Upper lobe of left lung (tissue), 6 donors: ENCODE results near the gene CHST1. TPM values are rescaled to one million over a fixed set of nuclear protein-coding genes. Genes with fewer than 3 reads are reported as not detected.

Experiments used
- ATAC-seq, 2 donors: fragments of 200-7000 bp; cut with Tn5 transposase; one replicate each; pipeline ENCODE4 v1.9.1; 2022; ENCODE audit warnings: mild to moderate bottlenecking in 2 of 2, moderate library complexity in 2 of 2; ENCODE audit not compliant: low FRiP score in 2 of 2
- DNase-seq, 2 donors: peaks; one replicate each; pipeline ENCODE4 v3.0.0-alpha.2; 2019 to 2020
- H3K27ac ChIP-seq, 4 donors: fragments of 200-600 bp; sonication (generic); one replicate each; pipeline ENCODE4 v1.5.1; 2016 to 2019
- H3K27me3 ChIP-seq, 4 donors: fragments of 200-600 bp; sonication (generic); one replicate each; pipeline ENCODE4 v1.5.1; 2017 to 2019
- H3K36me3 ChIP-seq, 4 donors: fragments of 200-600 bp; sonication (generic); one replicate each; pipeline ENCODE4 v1.5.1; 2016 to 2019
- H3K4me1 ChIP-seq, 4 donors: fragments of 200-600 bp; sonication (generic); one replicate each; pipeline ENCODE4 v1.5.1; 2018 to 2019
- H3K4me3 ChIP-seq, 4 donors: fragments of 200-600 bp; sonication (generic); one replicate each; pipeline ENCODE4 v1.5.1; 2017 to 2019; ENCODE audit warnings: mild to moderate bottlenecking in 2 of 4, moderate library complexity in 1 of 4
- H3K9me3 ChIP-seq, 4 donors: fragments of 200-600 bp; sonication (generic); one replicate each; pipeline ENCODE4 v1.5.1; 2018 to 2019
- CTCF ChIP-seq, 6 experiments: fragments of 450-650 bp in 4 of 6; fragments of 200-600 bp in 2 of 6; sonication (generic) in 2 of 6; IDR thresholded peaks; one replicate each; pipeline ENCODE4 v1.5.1; 2016 to 2019; ENCODE audit warnings: antibody characterized with exemption in 6 of 6
- EP300 ChIP-seq, 4 donors: sonication (generic); formaldehyde crosslinking; IDR thresholded peaks; one replicate each; pipeline ENCODE4 v1.5.1; 2017; ENCODE audit warnings: antibody characterized with exemption in 4 of 4, control low read depth in 2 of 4
- POLR2A ChIP-seq, 4 donors: fragments of 450-650 bp; IDR thresholded peaks; one replicate each; pipeline ENCODE4 v1.5.1; 2016 to 2017; ENCODE audit warnings: antibody characterized with exemption in 4 of 4, mild to moderate bottlenecking in 2 of 4
- POLR2AphosphoS5 ChIP-seq, 2 donors: sonication (generic); formaldehyde crosslinking; IDR thresholded peaks; one replicate each; pipeline ENCODE4 v1.5.1; 2017; ENCODE audit warnings: antibody characterized with exemption in 2 of 2
- WGBS, 2 donors: methylation state at CpG; one replicate each; pipeline ENCODE4 v1.1.5; 2017 to 2018; 5-methylcytosine and 5-hydroxymethylcytosine counted together
- total RNA-seq, 6 donors: library from RNA; depleted of rRNA in 4 of 6; stranded (reverse); fragments of >200 nt in 4 of 6; gene quantifications; one replicate each; pipeline versions ENCODE4 v1.1.0 to v1.2.1, GENCODE V29; 2016 to 2021
- donor health status: DM: no; HTN: no; CAD: no; lungs with moderate emphysema.
- donor health status: DM: no; HTN: yes; CAD: no; lungs with severe emphysema.

The CHST1 gene
- total RNA-seq, 6 donors from 2014 or later: 1.6 to 7.4 (median 2.6) TPM

DNA sequence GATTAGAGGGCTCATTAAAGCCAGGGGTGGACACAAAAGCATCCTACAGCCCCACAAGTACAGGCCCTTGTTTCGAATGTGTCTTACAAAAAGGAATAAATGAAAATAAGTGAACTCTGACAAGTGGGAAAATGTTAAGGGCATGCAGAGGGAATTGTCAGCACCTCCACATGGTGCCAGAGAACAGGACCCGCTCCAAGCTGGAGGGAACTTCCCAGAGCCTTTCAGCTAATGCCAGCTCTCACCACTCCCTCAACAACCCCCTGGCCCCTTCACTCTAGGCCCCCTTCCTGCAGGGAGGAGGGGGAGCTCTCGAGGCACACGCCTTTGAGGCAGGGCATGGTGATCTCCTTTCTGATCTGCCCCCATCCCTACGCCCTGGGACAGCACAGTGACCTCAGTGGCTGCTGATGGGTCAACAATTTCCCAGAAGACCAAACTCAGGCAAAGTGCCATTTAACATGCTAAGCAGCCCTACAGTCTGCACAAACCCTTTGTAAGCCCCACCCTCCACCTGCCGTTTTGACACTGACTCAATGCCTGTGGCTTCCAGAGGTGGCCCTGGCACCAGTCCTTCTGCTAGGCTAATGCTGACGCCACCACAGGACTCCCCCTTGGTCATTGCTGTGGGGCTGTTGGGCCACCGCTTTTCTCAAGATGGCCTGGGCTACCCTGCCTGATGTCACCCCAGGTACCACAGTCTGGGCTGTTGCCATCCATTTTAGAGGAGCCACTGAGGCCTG lies 12.5 kb upstream of the CHST1 start:
- ATAC-seq (no peak), DNase-seq (no peak)
- no peak overlapping the region for H3K4me3 ChIP-seq
- H3K9me3 ChIP-seq: no peaks in the 10 kb centered on the region
- H3K36me3 ChIP-seq: no peaks in the 10 kb centered on the region
- H3K27ac ChIP-seq: no peak overlapping the region
- 72 to 86% methylated on average over 7 to 8 of the region's 8 CpGs for WGBS, 2 donors
- TF ChIP-seq POLR2AphosphoS5 (IDR thresholded peaks at IDR 0.05) (no peak), CTCF (IDR thresholded peaks at IDR 0.05) (no peak), EP300 (IDR thresholded peaks at IDR 0.05) (no peak), POLR2A (IDR thresholded peaks at IDR 0.05) (no peak)
- no peaks in the 10 kb centered on the region for H3K4me1 ChIP-seq
- H3K27me3 ChIP-seq: no peaks in the 10 kb centered on the region

GRCh38 chr11:45676522-45677095 lies 11.2 kb upstream of the CHST1 start:
- TF ChIP-seq CTCF (IDR thresholded peaks at IDR 0.05) (no peak), POLR2A (IDR thresholded peaks at IDR 0.05) (no peak), POLR2AphosphoS5 (IDR thresholded peaks at IDR 0.05) (no peak), EP300 (IDR thresholded peaks at IDR 0.05) (no peak)

GRCh38 chr11:45675646-45676045 lies 10.2 kb upstream of the CHST1 start:
- Histone ChIP-seq H3K4me1 (no peaks in the 10 kb centered on the region), H3K36me3 (no peaks in the 10 kb centered on the region), H3K27me3 (no peaks in the 10 kb centered on the region), H3K9me3 (no peaks in the 10 kb centered on the region), H3K4me3 (no peak overlapping the region), H3K27ac (no peak overlapping the region)
- 88 to 93% methylated on average over 4 of the region's 4 CpGs for WGBS, 2 donors
- no peak for TF ChIP-seq EP300 (IDR thresholded peaks at IDR 0.05)
- no peak for TF ChIP-seq CTCF (IDR thresholded peaks at IDR 0.05)
- TF ChIP-seq POLR2AphosphoS5 (IDR thresholded peaks at IDR 0.05): no peak
- TF ChIP-seq POLR2A (IDR thresholded peaks at IDR 0.05): no peak
- DNase-seq (no peak), ATAC-seq (no peak)

More at GRCh38 chr11:45676522-45677095, 11.2 kb upstream of the CHST1 start:
- Histone ChIP-seq H3K9me3 (no peaks in the 10 kb centered on the region), H3K36me3 (no peaks in the 10 kb centered on the region), H3K27me3 (no peaks in the 10 kb centered on the region), H3K4me1 (no peaks in the 10 kb centered on the region), H3K4me3 (no peak overlapping the region), H3K27ac (no peak overlapping the region)
- DNase-seq (no peak), ATAC-seq (no peak)
- WGBS, 2 donors: 90 to 97% methylated on average over 7 of the region's 7 CpGs

GRCh38 chr11:45674481-45675190 lies 9.2 kb upstream of the CHST1 start:
- DNase-seq (no peak), ATAC-seq (no peak)
- WGBS, 2 donors: 91 to 92% methylated on average over 5 to 9 of the region's 9 CpGs
- H3K4me1 ChIP-seq: no peaks in the 10 kb centered on the region
- TF ChIP-seq EP300 (IDR thresholded peaks at IDR 0.05): no peak
- no peak for TF ChIP-seq POLR2A (IDR thresholded peaks at IDR 0.05)
- TF ChIP-seq POLR2AphosphoS5 (IDR thresholded peaks at IDR 0.05): no peak
- no peak for TF ChIP-seq CTCF (IDR thresholded peaks at IDR 0.05)
- H3K9me3 ChIP-seq: no peaks in the 10 kb centered on the region
- H3K27me3 ChIP-seq: no peaks in the 10 kb centered on the region
- no peak overlapping the region for H3K4me3 ChIP-seq
- H3K27ac ChIP-seq: no peak overlapping the region
- H3K36me3 ChIP-seq: no peaks in the 10 kb centered on the region
